ENCODE data around the gene PTGES3. TPM values are rescaled to one million over a fixed set of nuclear protein-coding genes. Genes with fewer than 3 reads are reported as not detected.

Gene PTGES3
- total RNA-seq, 1 experiment from 2014 or later, result 130 TPM

- DNase-seq (ENCODE audit: low read depth), result no peak
Measured at GRCh38 chr12:56629459-56630179, 58.5 kb downstream of the PTGES3 start.

DNA sequence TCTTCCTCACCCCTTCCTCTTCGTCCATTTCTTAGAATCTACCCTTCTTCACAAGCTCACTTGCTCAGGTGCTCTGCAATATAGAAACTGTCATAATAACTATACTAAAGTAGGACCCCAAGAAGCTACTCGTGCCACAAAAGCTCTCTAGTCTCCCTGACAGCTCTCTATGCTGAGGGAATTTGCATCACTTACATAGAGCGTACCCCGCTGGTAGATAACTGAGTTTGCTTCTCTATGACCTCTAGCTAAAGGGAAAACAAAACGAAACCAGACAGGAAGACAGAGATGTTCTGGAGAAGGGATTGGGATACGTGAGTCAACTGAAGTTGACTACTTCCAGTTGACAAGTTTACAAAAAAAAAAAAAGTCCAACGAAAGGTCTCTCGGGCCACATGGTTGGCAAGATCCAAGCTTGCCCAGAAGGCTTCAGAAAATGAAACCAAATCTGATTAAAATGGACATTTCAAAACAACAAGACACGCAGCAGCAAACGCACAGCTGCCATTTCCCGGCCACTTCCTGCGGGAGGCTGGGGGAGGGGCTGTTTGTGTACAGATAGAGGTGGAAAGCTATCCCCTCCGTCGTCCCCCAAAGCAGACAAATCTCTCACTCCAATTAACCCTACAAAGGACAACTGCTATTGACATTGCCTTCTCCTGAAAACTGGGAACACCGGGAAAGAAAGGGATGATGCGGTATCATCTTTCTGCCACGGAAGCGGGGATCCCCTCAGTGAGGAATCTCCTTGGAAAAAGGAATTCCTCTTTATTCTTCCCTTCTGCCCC is 59.2 kb downstream of the PTGES3 start:
- DNase-seq (ENCODE audit: low read depth), result peak; percentile 66

GRCh38 chr12:56626701-56627100 is 61.4 kb downstream of the PTGES3 start:
- no peak for DNase-seq (ENCODE audit: low read depth)

GRCh38 chr12:56622535-56622934 is 65.5 kb downstream of the PTGES3 start:
- no peak for DNase-seq (ENCODE audit: low read depth)

DNA sequence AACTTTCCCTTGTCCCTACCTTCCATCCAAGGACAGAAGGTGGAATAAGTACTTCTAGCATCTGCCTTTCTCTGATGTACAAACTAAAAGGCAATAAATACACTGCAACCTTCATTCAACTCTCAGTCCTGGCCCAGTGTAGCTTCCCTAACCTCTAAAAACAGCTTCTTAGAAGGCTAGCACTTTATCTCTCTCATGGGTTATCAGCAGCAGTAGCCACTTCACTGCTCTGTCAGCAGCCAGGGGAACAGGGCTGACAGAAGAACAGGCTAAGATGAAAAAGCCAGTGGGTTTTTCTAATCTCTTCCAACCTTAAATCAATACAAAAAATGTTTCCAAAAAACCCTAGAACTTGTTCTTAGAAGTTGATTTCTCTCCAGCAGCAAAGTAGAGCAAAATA is 71.2 kb downstream of the PTGES3 start:
- DNase-seq (ENCODE audit: low read depth), result no peak

DNA sequence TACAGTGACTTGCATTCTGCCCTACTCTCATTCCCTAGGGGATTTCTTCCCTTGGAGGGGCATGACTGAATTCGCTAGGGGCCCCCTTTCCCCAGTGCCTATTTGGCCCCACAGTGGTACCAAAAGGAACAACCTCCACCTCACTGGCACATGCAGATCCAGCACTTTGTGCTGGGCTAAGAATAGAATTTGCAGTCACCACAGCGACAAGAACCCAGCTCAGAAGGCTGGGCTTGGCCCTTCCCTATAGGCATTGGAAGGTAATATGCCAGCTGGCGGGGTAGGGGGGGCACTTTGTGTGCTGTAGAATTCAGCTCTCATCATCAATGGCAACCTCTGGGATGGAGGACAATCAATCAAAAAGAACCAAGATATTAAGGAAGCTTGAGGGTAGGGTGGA is 71.8 kb downstream of the PTGES3 start:
- no peak for DNase-seq (ENCODE audit: low read depth)

GRCh38 chr12:56614627-56615026 is 73.5 kb downstream of the PTGES3 start:
- no peak for DNase-seq (ENCODE audit: low read depth)

Other genes starting within 250 kb of the PTGES3 start
- 25.3 and 25.9 TPM in 2 replicates for gene TIMELESS, start 238.9 kb downstream of the PTGES3 start, total RNA-seq (2014; rRNA removed)
- gene MIP, start 233.6 kb downstream of the PTGES3 start, total RNA-seq (2014; rRNA removed), result not detected in 2 replicates
- 2.1 and 2.6 TPM in 2 replicates for gene SPRYD4, start 219.7 kb downstream of the PTGES3 start, total RNA-seq (2014; rRNA removed)
- gene GLS2, start 200.1 kb downstream of the PTGES3 start, total RNA-seq (2014; rRNA removed), result not detected in 2 replicates
- 12.1 and 13.0 TPM in 2 replicates for gene RBMS2, start 166.5 kb downstream of the PTGES3 start, total RNA-seq (2014; rRNA removed)
- 18.6 and 20.5 TPM in 2 replicates for gene BAZ2A, start 58.0 kb downstream of the PTGES3 start, total RNA-seq (2014; rRNA removed)
- 644 and 670 TPM in 2 replicates for gene ATP5F1B, start 42.3 kb downstream of the PTGES3 start, total RNA-seq (2014; rRNA removed)
- gene NACA, start 37.0 kb upstream of the PTGES3 start, total RNA-seq (2014; rRNA removed), result 960 and 1,297 TPM in 2 replicates
- 29.0 and 37.2 TPM in 2 replicates for gene PRIM1, start 64.0 kb upstream of the PTGES3 start, total RNA-seq (2014; rRNA removed)
- 3.2 and 3.8 TPM in 2 replicates for gene HSD17B6, start 75.0 kb upstream of the PTGES3 start, total RNA-seq (2014; rRNA removed)
- gene SDR9C7, start 246.1 kb upstream of the PTGES3 start, total RNA-seq (2014; rRNA removed), result not detected in 2 replicates